Hepatocyte (in vitro differentiated cells): ENCODE data around the gene CRIM1. TPM values are rescaled to one million over a fixed set of nuclear protein-coding genes. Genes with fewer than 3 reads are reported as not detected.
"Not testable (repeated sequence)": the region's sequence is repeated elsewhere in the genome, so short reads cannot be mapped to it uniquely, and the experiment has no call there.

ENCODE experiments used
- DNase-seq: peaks from one replicate; pipeline ENCODE4 v3.0.0-alpha.2; 2016; ENCODE audit warnings: low spot score
- H2AFZ ChIP-seq: fragments of 200-600 bp; sonication (generic); 2 replicates; pipeline ENCODE4 v1.6.0; 2016; ENCODE audit warnings: antibody characterized with exemption, mild to moderate bottlenecking
- H3K27ac ChIP-seq: fragments of 200-600 bp; sonication (generic); 2 replicates; pipeline ENCODE4 v1.5.1; 2016; ENCODE audit warnings: mild to moderate bottlenecking
- H3K27me3 ChIP-seq: fragments of 200-600 bp; sonication (generic); 2 replicates; pipeline ENCODE4 v1.6.1; 2016
- H3K36me3 ChIP-seq: fragments of 200-600 bp; sonication (generic); replicated peaks from 2 replicates; pipeline ENCODE4 v1.5.1; 2016; ENCODE audit warnings: low read depth; ENCODE audit not compliant: insufficient read depth
- H3K4me1 ChIP-seq: fragments of 200-600 bp; sonication (generic); 2 replicates; pipeline ENCODE4 v1.5.1; 2016; ENCODE audit warnings: mild to moderate bottlenecking, moderate library complexity; ENCODE audit not compliant: insufficient read depth
- H3K4me2 ChIP-seq: fragments of 200-600 bp; sonication (generic); 2 replicates; pipeline ENCODE4 v1.6.0; 2016
- H3K4me3 ChIP-seq: fragments of 200-600 bp; sonication (generic); 2 replicates; pipeline ENCODE4 v1.5.1; 2016; ENCODE audit warnings: mild to moderate bottlenecking
- H3K79me2 ChIP-seq: fragments of 200-600 bp; sonication (generic); 2 replicates; pipeline ENCODE4 v1.6.0; 2017; ENCODE audit warnings: mild to moderate bottlenecking
- H3K9me2 ChIP-seq: fragments of 200-600 bp; sonication (generic); replicated peaks from 2 replicates; pipeline ENCODE4 v1.6.0; 2017; ENCODE audit warnings: mild to moderate bottlenecking; ENCODE audit not compliant: insufficient read depth
- H3K9me3 ChIP-seq: fragments of 200-600 bp; sonication (generic); 2 replicates; pipeline ENCODE4 v1.5.1; 2016; ENCODE audit warnings: low read depth, mild to moderate bottlenecking
- H4K20me1 ChIP-seq: fragments of 200-600 bp; sonication (generic); 2 replicates; pipeline ENCODE4 v1.6.0; 2016; ENCODE audit warnings: mild to moderate bottlenecking; ENCODE audit not compliant: insufficient read depth, poor library complexity, severe bottlenecking
- EZH2 ChIP-seq: fragments of 200-600 bp; sonication (generic); IDR thresholded peaks from 2 replicates; pipeline ENCODE4 v1.6.1; 2016; ENCODE audit warnings: antibody characterized with exemption, mild to moderate bottlenecking, borderline replicate concordance
- EZH2phosphoT487 ChIP-seq: fragments of 200-600 bp; sonication (generic); IDR thresholded peaks from one replicate; pipeline ENCODE4 v1.6.1; 2018; ENCODE audit warnings: antibody characterized with exemption, mild to moderate bottlenecking, low read depth, moderate library complexity; ENCODE audit not compliant: unreplicated experiment, severe bottlenecking
- WGBS: methylation state at CpG from one replicate; pipeline ENCODE4 v1.1.6; 2016; ENCODE audit warnings: low lambda C conversion rate; ENCODE audit errors: missing lambda C conversion rate; 5-methylcytosine and 5-hydroxymethylcytosine counted together
- polyA plus RNA-seq: library from polyadenylated mRNA; unstranded; fragments of >200 nt; fragmentation: Nextera tagmentation; extraction: Ambion mirVana; gene quantifications from 2 replicates; pipeline ENCODE4 v1.2.1, GENCODE V29; 2016
- total RNA-seq: library from RNA; depleted of rRNA; stranded (reverse); fragments of >200 nt; gene quantifications from 2 replicates; pipeline ENCODE4 v1.2.3, GENCODE V29; 2014
- TF ChIP-seq, protein P1 (sequence below): fragments of 200-600 bp; sonication (generic); IDR thresholded peaks from 2 replicates; pipeline ENCODE4 v1.5.1; 2016; ENCODE audit warnings: antibody characterized with exemption, mild to moderate bottlenecking; ENCODE audit not compliant: poor library complexity

The CRIM1 gene
- total and polyA plus RNA-seq, 2 experiments from 2014 or later, result 23.0 to 40.8 TPM

DNA sequence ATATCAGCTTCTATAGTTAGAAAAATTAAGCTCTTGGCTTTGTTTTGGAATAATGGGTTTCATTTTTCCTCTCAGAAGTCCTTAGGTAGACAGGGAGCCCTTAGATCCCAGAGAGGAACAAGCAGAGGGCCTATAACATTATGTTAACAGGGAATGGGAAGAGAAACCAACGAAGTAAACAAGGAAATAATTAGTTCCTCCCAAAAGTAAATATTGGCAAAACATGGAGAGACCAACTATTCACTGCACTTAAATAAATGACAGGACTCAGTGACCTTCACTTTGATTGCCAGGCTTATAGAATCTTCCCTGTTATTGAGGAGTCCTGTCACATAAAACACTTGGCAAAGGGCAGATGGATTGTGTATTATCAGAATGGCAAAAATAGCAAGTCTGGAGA lies 5.3 kb downstream of the CRIM1 start:
- H3K27ac ChIP-seq, result no peak overlapping the region
- no peaks in the 10 kb centered on the region for H3K36me3 ChIP-seq
- TF ChIP-seq EZH2 (no peak), EZH2phosphoT487 (no peak)

DNA sequence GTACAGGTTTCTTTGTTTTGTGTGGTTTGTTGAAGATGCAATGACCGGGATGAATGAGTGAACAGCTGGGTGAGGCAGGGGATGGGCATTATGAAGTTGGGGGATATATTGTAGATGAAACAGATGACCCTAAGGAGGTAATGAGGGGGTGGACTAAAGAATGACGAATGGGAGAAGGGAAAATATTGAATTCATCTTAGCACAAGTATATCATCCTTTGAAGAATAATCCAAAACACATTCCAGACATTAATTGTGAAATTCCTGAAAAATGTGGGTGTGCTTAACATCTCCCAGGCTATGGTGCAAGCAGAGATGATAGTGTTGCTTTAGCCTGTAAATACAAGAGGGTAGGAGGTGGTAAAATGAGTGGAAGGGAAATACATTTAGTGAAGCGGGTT lies 5.8 kb downstream of the CRIM1 start:
- Histone ChIP-seq H3K27ac (no peak overlapping the region), H3K4me1 (peaks cover 17% of the 10 kb centered on the region), H4K20me1 (peaks cover 34% of the 10 kb centered on the region), H3K4me2 (no peak overlapping the region), H3K9me3 (no peaks in the 10 kb centered on the region), H3K27me3 (no peaks in the 10 kb centered on the region), H3K9me2 (no peaks in the 10 kb centered on the region), H3K36me3 (no peaks in the 10 kb centered on the region), H3K79me2 (peaks cover 94% of the 10 kb centered on the region), H3K4me3 (no peak overlapping the region), H2AFZ (no peak overlapping the region)
- no peak for TF ChIP-seq EZH2
- no peak for TF ChIP-seq EZH2phosphoT487
- TF ChIP-seq, protein P1, sequence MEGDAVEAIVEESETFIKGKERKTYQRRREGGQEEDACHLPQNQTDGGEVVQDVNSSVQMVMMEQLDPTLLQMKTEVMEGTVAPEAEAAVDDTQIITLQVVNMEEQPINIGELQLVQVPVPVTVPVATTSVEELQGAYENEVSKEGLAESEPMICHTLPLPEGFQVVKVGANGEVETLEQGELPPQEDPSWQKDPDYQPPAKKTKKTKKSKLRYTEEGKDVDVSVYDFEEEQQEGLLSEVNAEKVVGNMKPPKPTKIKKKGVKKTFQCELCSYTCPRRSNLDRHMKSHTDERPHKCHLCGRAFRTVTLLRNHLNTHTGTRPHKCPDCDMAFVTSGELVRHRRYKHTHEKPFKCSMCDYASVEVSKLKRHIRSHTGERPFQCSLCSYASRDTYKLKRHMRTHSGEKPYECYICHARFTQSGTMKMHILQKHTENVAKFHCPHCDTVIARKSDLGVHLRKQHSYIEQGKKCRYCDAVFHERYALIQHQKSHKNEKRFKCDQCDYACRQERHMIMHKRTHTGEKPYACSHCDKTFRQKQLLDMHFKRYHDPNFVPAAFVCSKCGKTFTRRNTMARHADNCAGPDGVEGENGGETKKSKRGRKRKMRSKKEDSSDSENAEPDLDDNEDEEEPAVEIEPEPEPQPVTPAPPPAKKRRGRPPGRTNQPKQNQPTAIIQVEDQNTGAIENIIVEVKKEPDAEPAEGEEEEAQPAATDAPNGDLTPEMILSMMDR, result no peak
- no peak for DNase-seq
- 85% methylated on average over 3 of the region's 3 CpGs for WGBS

More for the DNA sequence above, 5.3 kb downstream of the CRIM1 start:
- H3K4me3 ChIP-seq, result no peak overlapping the region
- no peaks in the 10 kb centered on the region for H3K27me3 ChIP-seq
- no peaks in the 10 kb centered on the region for H3K9me3 ChIP-seq
- H3K4me1 ChIP-seq, result peaks cover 17% of the 10 kb centered on the region
- no peak overlapping the region for H2AFZ ChIP-seq
- peaks cover 34% of the 10 kb centered on the region for H4K20me1 ChIP-seq
- WGBS, result 61% methylated on average over 1 of the region's 1 CpG
- DNase-seq, result no peak
- H3K4me2 ChIP-seq, result no peak overlapping the region
- H3K9me2 ChIP-seq, result no peaks in the 10 kb centered on the region
- peaks cover 91% of the 10 kb centered on the region for H3K79me2 ChIP-seq

DNA sequence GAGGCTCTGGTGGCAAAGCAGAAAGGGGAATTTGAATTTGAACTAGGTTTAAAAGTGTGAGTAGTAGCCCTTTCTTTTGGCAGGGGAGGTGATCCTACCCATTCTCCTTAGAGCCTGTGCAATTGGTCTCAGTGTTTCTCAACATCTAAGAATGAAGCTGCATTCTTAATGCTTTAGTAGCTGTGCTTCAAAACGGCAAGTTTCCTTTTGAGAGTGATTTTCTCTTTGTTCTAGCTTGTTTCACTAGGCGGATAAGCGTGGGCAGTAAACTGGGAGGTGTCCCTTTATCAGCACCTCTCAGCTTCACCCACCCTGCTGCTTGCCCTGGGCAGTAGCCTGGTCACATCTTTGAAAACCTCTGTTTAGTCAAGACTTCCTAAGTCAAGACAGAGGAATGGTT lies 6.7 kb downstream of the CRIM1 start:
- peaks cover 23% of the 10 kb centered on the region for H3K4me1 ChIP-seq
- 56% methylated on average over 3 of the region's 3 CpGs for WGBS
- peaks cover 94% of the 10 kb centered on the region for H3K79me2 ChIP-seq
- no peak overlapping the region for H3K4me2 ChIP-seq
- H3K27ac ChIP-seq, result peak overlapping the region; percentile 55
- H3K36me3 ChIP-seq, result no peaks in the 10 kb centered on the region
- no peaks in the 10 kb centered on the region for H3K9me3 ChIP-seq
- no peak overlapping the region for H2AFZ ChIP-seq
- no peaks in the 10 kb centered on the region for H3K27me3 ChIP-seq
- no peaks in the 10 kb centered on the region for H3K9me2 ChIP-seq
- TF ChIP-seq EZH2phosphoT487 (no peak), EZH2 (no peak)
- TF ChIP-seq, protein P1, result no peak
- H4K20me1 ChIP-seq, result peaks cover 40% of the 10 kb centered on the region
- DNase-seq, result no peak
- H3K4me3 ChIP-seq, result no peak overlapping the region

DNA sequence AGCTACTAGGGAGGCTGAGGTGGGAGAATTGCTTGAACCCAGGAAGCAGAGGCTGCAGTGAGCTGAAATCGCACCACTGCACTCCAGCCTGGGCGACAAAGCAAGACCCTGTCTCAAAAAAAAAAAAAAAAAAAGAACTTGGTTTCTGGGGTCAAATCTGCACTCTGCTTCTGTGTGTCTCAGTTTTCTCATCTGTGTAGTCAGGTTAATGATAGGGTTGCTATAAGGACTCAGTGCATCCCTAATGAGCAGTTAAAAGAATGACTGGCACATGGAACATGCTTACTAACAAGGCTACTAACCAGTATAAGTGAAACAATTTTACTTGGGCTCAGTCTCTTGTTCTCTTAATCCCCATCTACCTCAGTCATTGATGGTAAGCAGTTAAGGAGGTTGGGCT lies 7.5 kb downstream of the CRIM1 start:
- H3K4me1 ChIP-seq, result peaks cover 30% of the 10 kb centered on the region
- H3K9me2 ChIP-seq, H3K27me3 ChIP-seq, H3K4me3 ChIP-seq, DNase-seq, H2AFZ ChIP-seq, H3K9me3 ChIP-seq, H3K4me2 ChIP-seq, H3K27ac ChIP-seq, H3K36me3 ChIP-seq: not testable (repeated sequence)
- peaks cover 98% of the 10 kb centered on the region for H3K79me2 ChIP-seq
- WGBS, result 94% methylated on average over 2 of the region's 2 CpGs
- peaks cover 46% of the 10 kb centered on the region for H4K20me1 ChIP-seq
